Upper lobe of right lung (tissue), 1 donor: Measurements from ENCODE around the gene NKX6-1. TPM values are rescaled to one million over a fixed set of nuclear protein-coding genes. Genes with fewer than 3 reads are reported as not detected.

ENCODE experiments used
- ATAC-seq: fragments of 200-7000 bp; cut with Tn5 transposase; one replicate; pipeline ENCODE4 v1.9.1; 2020; ENCODE audit warnings: mild to moderate bottlenecking, moderate library complexity
- DNase-seq: peaks from one replicate; pipeline ENCODE4 v3.0.0-alpha.2; 2020
- H3K27ac ChIP-seq: fragments of 200-600 bp; one replicate; pipeline ENCODE4 v1.8.0; 2022
- H3K27me3 ChIP-seq: fragments of 200-600 bp; one replicate; pipeline ENCODE4 v1.8.0; 2022; ENCODE audit warnings: mild to moderate bottlenecking
- H3K36me3 ChIP-seq: fragments of 200-600 bp; one replicate; pipeline ENCODE4 v1.8.0; 2022
- H3K4me1 ChIP-seq: fragments of 200-600 bp; one replicate; pipeline ENCODE4 v1.8.0; 2022
- H3K4me3 ChIP-seq: fragments of 200-600 bp; one replicate; pipeline ENCODE4 v1.8.0; 2022; ENCODE audit warnings: mild to moderate bottlenecking
- H3K9me3 ChIP-seq: fragments of 200-600 bp; one replicate; pipeline ENCODE4 v1.8.0; 2022
- CTCF ChIP-seq: fragments of 200-600 bp; IDR thresholded peaks from one replicate; pipeline ENCODE4 v1.8.0; 2022; ENCODE audit warnings: antibody characterized with exemption
- intact Hi-C: fragments of 100-400 bp; cut with DNase I; formaldehyde crosslinking; loops from one replicate; pipeline ENCODE4 v1.11.0; 2022
- total RNA-seq: library from RNA; stranded (reverse); fragmentation: NEBNext Ultra II Directional; extraction: Animal tissue kit (Norgen Biotek cat#: 25700); gene quantifications from one replicate; pipeline ENCODE4 v1.2.1, GENCODE V29; 2021
- donor health status: DM: no; HTN: yes; CAD: no; lungs with severe emphysema.

The NKX6-1 gene
- total RNA-seq, 1 donor from 2014 or later, result not detected

GRCh38 chr4:84507941-84508340 lies 8.8 kb upstream of the NKX6-1 start:
- Histone ChIP-seq H3K9me3 (no peaks in the 10 kb centered on the region), H3K36me3 (no peaks in the 10 kb centered on the region), H3K4me1 (no peaks in the 10 kb centered on the region), H3K27ac (no peak overlapping the region), H3K27me3 (peaks cover 79% of the 10 kb centered on the region), H3K4me3 (no peak overlapping the region)
- no peak for ATAC-seq
- intact Hi-C loops, result no loop called here
- DNase-seq, result no peak
- no peak for TF ChIP-seq CTCF

- no peak for DNase-seq
- Histone ChIP-seq H3K4me1 (peaks cover 3% of the 10 kb centered on the region), H3K27me3 (peaks cover 94% of the 10 kb centered on the region), H3K9me3 (no peaks in the 10 kb centered on the region), H3K4me3 (no peak overlapping the region), H3K27ac (no peak overlapping the region), H3K36me3 (no peaks in the 10 kb centered on the region)
- intact Hi-C loops, result no loop called here
- ATAC-seq, result no peak
- no peak for TF ChIP-seq CTCF
Observed at GRCh38 chr4:84504821-84505220, 5.7 kb upstream of the NKX6-1 start.

- Histone ChIP-seq H3K4me3 (no peak overlapping the region), H3K9me3 (no peaks in the 10 kb centered on the region), H3K4me1 (peaks cover 12% of the 10 kb centered on the region), H3K27ac (no peak overlapping the region), H3K36me3 (no peaks in the 10 kb centered on the region), H3K27me3 (peaks cover 97% of the 10 kb centered on the region)
- intact Hi-C loops, result no loop called here
- DNase-seq (no peak), ATAC-seq (peak; percentile 76)
- TF ChIP-seq CTCF, result peak; percentile 61
Observed at GRCh38 chr4:84503495-84504437, 4.7 kb upstream of the NKX6-1 start.

- Histone ChIP-seq H3K4me1 (peaks cover 20% of the 10 kb centered on the region), H3K36me3 (no peaks in the 10 kb centered on the region), H3K9me3 (no peaks in the 10 kb centered on the region), H3K27ac (no peak overlapping the region), H3K4me3 (no peak overlapping the region), H3K27me3 (peaks cover 96% of the 10 kb centered on the region)
- intact Hi-C loops, result no loop called here
- ATAC-seq (no peak), DNase-seq (no peak)
- TF ChIP-seq CTCF, result no peak
Observed at GRCh38 chr4:84502955-84503373, 3.9 kb upstream of the NKX6-1 start.

- intact Hi-C loops, result no loop called here
- Histone ChIP-seq H3K9me3 (no peaks in the 10 kb centered on the region), H3K4me3 (no peak overlapping the region), H3K27ac (no peak overlapping the region), H3K4me1 (peaks cover 23% of the 10 kb centered on the region), H3K27me3 (peaks cover 97% of the 10 kb centered on the region), H3K36me3 (no peaks in the 10 kb centered on the region)
- no peak for TF ChIP-seq CTCF
- no peak for ATAC-seq
- DNase-seq, result no peak
Observed at GRCh38 chr4:84502333-84502954, 3.4 kb upstream of the NKX6-1 start.
